Vein endothelial cell (primary cell): ENCODE data around the gene CSF3R. TPM values are rescaled to one million over a fixed set of nuclear protein-coding genes. Genes with fewer than 3 reads are reported as not detected.

Experiments used
- small RNA-seq: library from RNA; depleted of rRNA; stranded (forward); fragments of <200 nt; gene quantifications from one replicate; pipeline ENCODE3, GENCODE V24; 2012
- total RNA-seq: library from RNA; depleted of rRNA; stranded (reverse); fragments of >200 nt; gene quantifications from 2 replicates; pipeline ENCODE4 v1.2.3, GENCODE V29; 2012

CSF3R gene
- total RNA-seq: not detected in 2 replicates

GRCh38 chr1:36482724-36483388, at the start of gene CSF3R:
TSS of gene CSF3R (minus strand) at chr1:36482913. CDS start at chr1:36479496, 3,417 bp downstream.

DNA sequence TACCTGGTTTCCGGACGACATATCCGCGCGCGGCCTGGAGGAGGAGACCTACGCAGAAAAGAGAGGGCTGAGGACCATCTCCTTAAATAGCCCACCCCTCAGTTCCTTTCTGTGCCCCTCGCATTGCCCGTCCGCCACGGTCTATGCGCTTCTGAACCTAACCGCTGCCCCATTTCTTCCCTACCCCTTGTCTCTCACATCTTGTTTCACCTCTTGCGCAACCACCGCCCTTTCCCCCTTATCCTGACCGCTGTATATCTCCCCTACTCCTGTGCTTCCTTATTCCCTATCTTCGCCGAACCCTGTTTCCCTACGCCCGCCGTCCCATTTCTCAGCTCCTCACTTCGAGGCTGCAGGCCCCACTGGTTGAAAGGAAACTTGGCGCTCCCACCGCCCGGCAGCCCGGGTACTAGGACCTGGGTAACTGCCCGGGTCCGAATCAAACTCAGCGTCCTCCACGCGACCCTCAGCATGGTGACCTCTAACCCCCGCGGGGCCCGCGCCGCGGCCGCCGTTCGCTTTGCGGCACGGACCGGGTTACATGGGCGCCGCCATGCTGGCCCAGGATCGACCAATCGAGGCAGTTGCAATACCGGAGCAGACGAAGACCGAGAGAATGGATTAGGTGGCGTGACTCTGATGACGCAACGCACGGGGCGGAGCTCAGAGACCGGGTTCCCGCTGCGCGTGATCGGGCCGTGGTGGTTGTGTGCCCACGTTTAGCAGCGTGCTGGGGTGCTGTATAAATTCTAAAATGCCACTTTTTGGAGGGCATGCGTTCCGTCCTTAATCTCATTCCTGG, 18.7 kb downstream of the CSF3R start, which contains the start of gene MRPS15:
MRPS15 (minus strand) TSS at position 582 of the 802 bp plus-strand sequence; CDS start at position 473, 109 bp downstream.

DNA sequence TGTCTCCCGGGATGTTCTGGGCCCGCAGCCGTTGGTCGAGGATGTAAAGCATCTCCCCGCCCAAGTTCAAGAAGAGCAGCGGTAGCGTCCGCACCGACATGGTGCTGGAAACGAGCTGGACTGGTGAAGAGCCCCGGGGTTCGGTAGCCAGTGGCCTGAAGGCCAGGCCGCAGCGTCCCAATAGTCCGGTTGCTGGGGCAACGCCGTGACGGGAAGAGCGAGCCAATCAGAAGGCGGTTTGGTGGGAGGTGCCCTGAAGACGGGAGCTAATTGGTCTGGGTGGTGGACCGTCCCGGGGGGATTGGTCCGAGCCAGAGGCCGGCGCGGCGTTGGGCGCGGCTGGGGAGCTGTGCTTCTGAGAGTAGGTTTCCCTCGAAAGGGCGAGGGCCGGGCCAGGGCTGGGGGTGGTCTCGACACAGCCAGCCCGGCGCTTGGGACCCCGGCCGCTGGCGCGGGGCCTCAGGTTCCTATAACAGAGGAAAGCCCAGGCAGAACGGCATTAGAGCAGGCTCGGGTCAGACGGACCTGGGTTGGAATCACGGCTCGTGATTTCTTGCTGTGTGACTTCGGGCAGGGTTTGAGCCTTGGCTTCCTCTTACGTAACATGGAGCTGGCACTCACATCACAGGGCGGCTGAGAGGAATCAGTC, 32.3 kb downstream of the CSF3R start, which contains the start of gene OSCP1:
OSCP1 (minus strand) TSS at position 182 of the 649 bp plus-strand sequence; CDS start at position 100, 82 bp downstream.

Small RNAs within 50 kb of the gene (small RNA-seq; reads per million reads assigned to genes)
- 0.74 reads per million, percentile 47 among the genes with 10 or more reads in this experiment for gene SNORA63C

Other genes starting within 250 kb of the CSF3R start
- gene SH3D21, start 176.5 kb downstream of the CSF3R start, total RNA-seq: 2.2 and 3.3 TPM in 2 replicates
- 101 and 165 TPM in 2 replicates for gene EVA1B, start 159.3 kb downstream of the CSF3R start, total RNA-seq
- 21.2 and 25.2 TPM in 2 replicates for gene STK40, start 97.0 kb downstream of the CSF3R start, total RNA-seq
- gene LSM10, start 85.0 kb downstream of the CSF3R start, total RNA-seq: 6.4 and 8.8 TPM in 2 replicates
- 4.1 and 6.9 TPM in 2 replicates for gene OSCP1, start 32.5 kb downstream of the CSF3R start, total RNA-seq
- gene MRPS15, start 18.5 kb downstream of the CSF3R start, total RNA-seq: 80.6 and 86.2 TPM in 2 replicates